ENCODE measurements around the gene BTNL2. TPM values are rescaled to one million over a fixed set of nuclear protein-coding genes. Genes with fewer than 3 reads are reported as not detected.

BTNL2 gene
- total RNA-seq, 5 donors from 2014 or later (not counting 1 experiment from before 2014, with no cell fraction given): not detected

DNA sequence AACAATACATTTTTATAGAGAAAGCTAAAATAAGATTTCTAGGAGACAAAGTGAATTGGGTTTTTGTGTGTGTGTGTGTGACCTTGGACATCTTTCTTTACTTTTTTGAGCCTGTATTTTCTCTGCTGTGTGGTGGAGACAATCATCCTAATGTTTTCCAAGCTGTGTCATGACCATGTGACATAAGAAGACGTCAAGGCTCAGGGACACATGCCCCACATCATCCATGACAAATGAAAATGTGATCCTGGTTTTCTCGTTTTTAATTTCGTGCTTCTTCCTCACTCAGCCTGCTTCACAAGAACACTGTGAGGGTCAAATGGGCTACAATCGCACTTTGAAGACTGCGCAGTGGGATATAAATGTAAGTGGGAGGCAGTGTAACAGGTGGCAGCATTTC is 3.9 kb upstream of the BTNL2 start:
- Mint-ChIP-seq H3K4me1 (peaks cover 11 to 16% (median 11%) of the 10 kb centered on the region in 3 donors), H3K9me3 (no peaks in the 10 kb centered on the region), H3K27ac (no peak overlapping the region), H3K36me3 (no peaks in the 10 kb centered on the region), H3K27me3 (peaks cover 47 to 63% of the 10 kb centered on the region in 2 donors), H3K4me3 (no peak overlapping the region)
- Histone ChIP-seq H3K4me3 (ENCODE audit: control insufficient read depth in 1 of 2, extremely low read depth in 1 of 2, low read length in 1 of 2) (no peak overlapping the region), H3K27me3 (replicated peaks in 1 of 2; ENCODE audit: control insufficient read depth in 2 of 2, extremely low read depth in 1 of 2, insufficient read depth in 2 of 2, low read length in 1 of 2) (peaks cover 2 to 25% of the 10 kb centered on the region in 2 experiments), H3K9me3 (no peaks in the 10 kb centered on the region), H3K4me1 (ENCODE audit: control insufficient read depth in 1 of 2, extremely low read depth in 1 of 2, insufficient read depth in 2 of 2, low read length in 2 of 2) (peaks cover 0 to 9% of the 10 kb centered on the region in 2 experiments), H3K27ac (ENCODE audit: low read length) (no peak overlapping the region), H3K36me3 (ENCODE audit: control insufficient read depth in 2 of 2, extremely low read depth in 1 of 2, insufficient read depth in 1 of 2, low read length in 1 of 2) (no peaks in the 10 kb centered on the region)
- no CpG with 5 or more reads among the region's 5 CpGs for WGBS (ENCODE audit: insufficient coverage)
- DNase-seq (no peak), ATAC-seq (replicated peaks in 1 of 4) (no peak)
- ChIA-PET CTCF (interaction anchor here (0.6 to 1.0 kb wide), 5 partner anchors 9 to 461 kb away, joined by 3 to 4 read pairs (median 3); no protein-coding TSS in a partner anchor), POLR2A (interaction anchor here in 1 of 2 donors (1.0 kb wide), 1 partner anchor 291 kb away, joined by 6 read pairs; no protein-coding TSS in a partner anchor)

- ChIA-PET CTCF (interaction anchor here in 1 of 2 donors (1.2 kb wide), 1 partner anchor 380 kb away, joined by 3 read pairs; no protein-coding TSS in a partner anchor), POLR2A (interaction anchor here in 1 of 2 donors (0.6 kb wide), 1 partner anchor 400 kb away, joined by 3 read pairs; no protein-coding TSS in a partner anchor)
- Histone ChIP-seq H3K4me3 (ENCODE audit: control insufficient read depth in 1 of 2, extremely low read depth in 1 of 2, low read length in 1 of 2) (no peak overlapping the region), H3K27me3 (replicated peaks in 1 of 2; ENCODE audit: control insufficient read depth in 2 of 2, extremely low read depth in 1 of 2, insufficient read depth in 2 of 2, low read length in 1 of 2) (peaks cover 0 to 14% of the 10 kb centered on the region in 2 experiments), H3K27ac (ENCODE audit: low read length) (no peak overlapping the region), H3K36me3 (ENCODE audit: control insufficient read depth in 2 of 2, extremely low read depth in 1 of 2, insufficient read depth in 1 of 2, low read length in 1 of 2) (no peaks in the 10 kb centered on the region), H3K9me3 (no peaks in the 10 kb centered on the region), H3K4me1 (ENCODE audit: control insufficient read depth in 1 of 2, extremely low read depth in 1 of 2, insufficient read depth in 2 of 2, low read length in 2 of 2) (no peaks in the 10 kb centered on the region)
- 86% methylated on average over 7 of the region's 9 CpGs for WGBS (ENCODE audit: insufficient coverage)
- Mint-ChIP-seq H3K4me3 (no peak overlapping the region), H3K36me3 (no peaks in the 10 kb centered on the region), H3K27ac (no peak overlapping the region), H3K4me1 (no peaks in the 10 kb centered on the region), H3K9me3 (no peaks in the 10 kb centered on the region), H3K27me3 (peaks cover 40 to 51% of the 10 kb centered on the region in 2 donors)
- ATAC-seq (replicated peaks in 1 of 4): no peak
- no peak for DNase-seq
Observed at GRCh38 chr6:32406197-32406596, 784 bp downstream of the BTNL2 start.

DNA sequence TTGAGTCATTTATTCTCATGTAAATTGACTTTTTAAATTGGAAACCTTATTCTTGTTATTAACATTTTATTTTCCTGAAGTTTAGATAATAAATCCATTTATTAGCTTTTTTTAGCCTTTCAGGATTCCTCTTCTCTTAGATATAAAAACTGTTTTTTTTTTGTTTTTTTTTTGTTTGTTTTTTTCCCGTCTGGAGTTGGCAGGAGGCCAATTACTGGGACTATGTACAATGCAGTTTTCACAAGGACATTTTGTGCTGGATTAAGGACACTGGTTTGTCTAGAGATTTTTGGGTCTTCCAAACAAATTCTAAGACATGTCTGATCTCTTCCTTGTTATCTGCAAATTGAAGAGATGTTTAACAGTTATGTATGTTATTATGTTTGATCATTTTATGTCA is 1.3 kb downstream of the BTNL2 start:
- Mint-ChIP-seq H3K4me3 (no peak overlapping the region), H3K27me3 (peaks cover 40 to 51% of the 10 kb centered on the region in 2 donors), H3K9me3 (no peaks in the 10 kb centered on the region), H3K36me3 (no peaks in the 10 kb centered on the region), H3K4me1 (no peaks in the 10 kb centered on the region), H3K27ac (no peak overlapping the region)
- WGBS (ENCODE audit: insufficient coverage): no CpG with 5 or more reads among the region's 1 CpG
- ATAC-seq (replicated peaks in 1 of 4): no peak
- no peak for DNase-seq
- ChIA-PET CTCF (interaction anchor here (0.6 to 1.2 kb wide), 2 partner anchors 135 to 380 kb away, joined by 3 to 5 read pairs; no protein-coding TSS in a partner anchor), POLR2A (no interaction called here)
- H3K4me3 ChIP-seq (ENCODE audit: control insufficient read depth in 1 of 2, extremely low read depth in 1 of 2, low read length in 1 of 2): no peak overlapping the region
- H3K9me3 ChIP-seq: no peaks in the 10 kb centered on the region
- no peak overlapping the region for H3K27ac ChIP-seq (ENCODE audit: low read length)
- H3K36me3 ChIP-seq (ENCODE audit: control insufficient read depth in 2 of 2, extremely low read depth in 1 of 2, insufficient read depth in 1 of 2, low read length in 1 of 2): no peaks in the 10 kb centered on the region
- peaks cover 0 to 15% of the 10 kb centered on the region in 2 experiments for H3K27me3 ChIP-seq (replicated peaks in 1 of 2; ENCODE audit: control insufficient read depth in 2 of 2, extremely low read depth in 1 of 2, insufficient read depth in 2 of 2, low read length in 1 of 2)
- H3K4me1 ChIP-seq (ENCODE audit: control insufficient read depth in 1 of 2, extremely low read depth in 1 of 2, insufficient read depth in 2 of 2, low read length in 2 of 2): no peaks in the 10 kb centered on the region

- no peaks in the 10 kb centered on the region for H3K9me3 ChIP-seq
- H3K27ac ChIP-seq (ENCODE audit: low read length): no peak overlapping the region
- H3K36me3 ChIP-seq (ENCODE audit: control insufficient read depth in 2 of 2, extremely low read depth in 1 of 2, insufficient read depth in 1 of 2, low read length in 1 of 2): no peaks in the 10 kb centered on the region
- no peak overlapping the region for H3K4me3 ChIP-seq (ENCODE audit: control insufficient read depth in 1 of 2, extremely low read depth in 1 of 2, low read length in 1 of 2)
- Mint-ChIP-seq H3K36me3 (no peaks in the 10 kb centered on the region), H3K4me3 (no peak overlapping the region), H3K27me3 (peaks cover 38 to 44% of the 10 kb centered on the region in 2 donors), H3K9me3 (no peaks in the 10 kb centered on the region), H3K4me1 (no peaks in the 10 kb centered on the region), H3K27ac (no peak overlapping the region)
- ATAC-seq (replicated peaks in 1 of 4) (no peak), DNase-seq (no peak)
- ChIA-PET POLR2A (no interaction called here), CTCF (interaction anchor here in 1 of 2 donors (0.6 kb wide), 1 partner anchor 8 kb away, joined by 3 read pairs; no protein-coding TSS in a partner anchor)
- H3K27me3 ChIP-seq (replicated peaks in 1 of 2; ENCODE audit: control insufficient read depth in 2 of 2, extremely low read depth in 1 of 2, insufficient read depth in 2 of 2, low read length in 1 of 2): peaks cover 0 to 13% of the 10 kb centered on the region in 2 experiments
- WGBS (ENCODE audit: insufficient coverage): 86% methylated on average over 7 of the region's 8 CpGs
- no peaks in the 10 kb centered on the region for H3K4me1 ChIP-seq (ENCODE audit: control insufficient read depth in 1 of 2, extremely low read depth in 1 of 2, insufficient read depth in 2 of 2, low read length in 2 of 2)
Observed at GRCh38 chr6:32402812-32403211, 4.2 kb downstream of the BTNL2 start.

DNA sequence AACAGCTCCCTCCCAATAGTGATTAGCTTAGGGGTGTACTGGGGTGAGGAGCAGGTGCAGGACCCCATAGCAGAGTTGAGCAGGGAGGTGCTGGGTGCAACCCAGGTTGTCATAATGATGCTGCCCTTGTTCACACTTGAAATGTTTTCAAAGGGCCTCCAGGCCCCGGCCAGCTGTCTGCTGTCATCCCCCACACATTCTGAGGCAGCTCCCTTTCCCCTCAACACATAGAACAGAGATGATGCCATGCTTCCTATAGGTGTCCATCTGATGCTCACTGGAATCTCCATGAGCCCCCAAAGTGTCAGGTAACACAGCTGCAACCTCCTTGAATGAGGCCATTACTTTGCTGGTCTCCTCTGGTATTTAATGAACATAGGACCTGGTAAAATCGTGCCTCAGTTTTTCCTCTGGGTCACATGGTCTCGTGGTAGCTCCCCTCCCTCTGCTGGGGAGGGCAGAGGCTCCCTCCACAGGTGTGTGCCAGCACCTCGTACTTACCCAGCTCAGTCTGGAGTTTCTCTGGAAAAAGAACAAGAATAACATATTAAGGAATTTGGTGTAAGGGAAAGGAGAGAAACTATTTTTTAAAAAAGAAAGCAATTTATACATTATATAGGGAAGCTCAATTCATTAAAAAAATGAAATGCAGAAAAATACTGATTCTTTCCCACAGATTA is 5.6 kb downstream of the BTNL2 start:
- Mint-ChIP-seq H3K27me3 (peaks cover 32 to 38% of the 10 kb centered on the region in 2 donors), H3K4me3 (no peak overlapping the region), H3K36me3 (no peaks in the 10 kb centered on the region), H3K27ac (no peak overlapping the region), H3K4me1 (no peaks in the 10 kb centered on the region), H3K9me3 (no peaks in the 10 kb centered on the region)
- no peaks in the 10 kb centered on the region for H3K4me1 ChIP-seq (ENCODE audit: control insufficient read depth in 1 of 2, extremely low read depth in 1 of 2, insufficient read depth in 2 of 2, low read length in 2 of 2)
- ChIA-PET CTCF (interaction anchor here in 1 of 2 donors (0.7 kb wide), 1 partner anchor 9 kb away, joined by 4 read pairs; no protein-coding TSS in a partner anchor), POLR2A (no interaction called here)
- H3K27ac ChIP-seq (ENCODE audit: low read length): no peak overlapping the region
- ATAC-seq (replicated peaks in 1 of 4) (no peak), DNase-seq (no peak)
- H3K4me3 ChIP-seq (ENCODE audit: control insufficient read depth in 1 of 2, extremely low read depth in 1 of 2, low read length in 1 of 2): no peak overlapping the region
- no peaks in the 10 kb centered on the region for H3K36me3 ChIP-seq (ENCODE audit: control insufficient read depth in 2 of 2, extremely low read depth in 1 of 2, insufficient read depth in 1 of 2, low read length in 1 of 2)
- no peaks in the 10 kb centered on the region for H3K9me3 ChIP-seq
- 86% methylated on average over 1 of the region's 4 CpGs for WGBS (ENCODE audit: insufficient coverage)
- H3K27me3 ChIP-seq (replicated peaks in 1 of 2; ENCODE audit: control insufficient read depth in 2 of 2, extremely low read depth in 1 of 2, insufficient read depth in 2 of 2, low read length in 1 of 2): peaks cover 0 to 13% of the 10 kb centered on the region in 2 experiments

DNA sequence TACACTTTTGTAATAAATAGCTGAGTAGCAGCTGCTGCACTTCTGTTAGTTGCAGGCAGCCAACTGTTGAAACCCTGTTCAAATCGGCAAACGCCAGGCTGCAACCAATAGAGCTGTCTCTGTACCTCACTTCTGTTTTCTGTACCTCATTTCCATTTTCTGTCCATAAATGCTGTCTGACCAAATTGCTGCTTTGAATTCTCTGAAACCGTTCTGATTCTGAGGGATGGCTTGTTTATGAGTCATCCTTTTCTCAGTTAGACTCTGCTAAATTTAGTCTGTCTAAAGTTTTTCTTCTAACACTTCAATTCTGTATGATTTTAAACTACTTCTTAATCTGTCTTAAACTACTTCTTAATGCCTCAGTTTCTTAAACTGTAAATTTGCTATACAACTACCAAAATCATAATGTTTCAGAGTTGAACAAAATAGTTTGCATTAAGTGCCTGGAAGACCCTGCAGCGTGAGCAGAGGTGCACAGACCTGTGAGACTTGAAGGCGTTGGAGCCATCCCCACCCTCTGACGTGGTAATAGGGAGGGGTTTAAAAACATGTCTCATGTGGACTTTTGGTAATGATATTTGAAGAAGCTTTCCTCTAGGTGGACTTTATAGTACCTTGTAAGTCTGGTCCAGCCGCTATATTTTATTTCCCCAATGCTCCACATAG is 9.6 kb downstream of the BTNL2 start:
- 53% methylated on average over 3 of the region's 7 CpGs for WGBS (ENCODE audit: insufficient coverage)
- POLR2A ChIA-PET: interaction anchor here in 1 of 2 donors (0.7 kb wide), 1 partner anchor 310 kb away, joined by 4 read pairs; no protein-coding TSS in a partner anchor
- H3K4me3 ChIP-seq (ENCODE audit: control insufficient read depth in 1 of 2, extremely low read depth in 1 of 2, low read length in 1 of 2): no peak overlapping the region

More for the DNA sequence above, 9.6 kb downstream of the BTNL2 start:
- H3K36me3 Mint-ChIP-seq: no peaks in the 10 kb centered on the region
- H3K9me3 Mint-ChIP-seq: no peaks in the 10 kb centered on the region
- H3K27me3 Mint-ChIP-seq: peaks cover 27 to 28% of the 10 kb centered on the region in 2 donors
- no peak overlapping the region for H3K27ac Mint-ChIP-seq
- CTCF ChIA-PET: no interaction called here
- H3K27me3 ChIP-seq (replicated peaks in 1 of 2; ENCODE audit: control insufficient read depth in 2 of 2, extremely low read depth in 1 of 2, insufficient read depth in 2 of 2, low read length in 1 of 2): peaks cover 0 to 14% of the 10 kb centered on the region in 2 experiments
- ATAC-seq (replicated peaks in 1 of 4): no peak
- DNase-seq: no peak
- no peaks in the 10 kb centered on the region for H3K36me3 ChIP-seq (ENCODE audit: control insufficient read depth in 2 of 2, extremely low read depth in 1 of 2, insufficient read depth in 1 of 2, low read length in 1 of 2)
- no peaks in the 10 kb centered on the region for H3K4me1 Mint-ChIP-seq
- no peaks in the 10 kb centered on the region for H3K4me1 ChIP-seq (ENCODE audit: control insufficient read depth in 1 of 2, extremely low read depth in 1 of 2, insufficient read depth in 2 of 2, low read length in 2 of 2)
- no peaks in the 10 kb centered on the region for H3K9me3 ChIP-seq
- no peak overlapping the region for H3K27ac ChIP-seq (ENCODE audit: low read length)
- H3K4me3 Mint-ChIP-seq: no peak overlapping the region
